Activated B cell treated with CpG ODN at 0.5 μM for 24 hours (primary cell): ENCODE data around the gene R3HDM1. TPM values are rescaled to one million over a fixed set of nuclear protein-coding genes. Genes with fewer than 3 reads are reported as not detected.

Experiments
- ATAC-seq: fragments of 200-7000 bp; cut with Tn5 transposase; one replicate; pipeline ENCODE4 v1.10.0; 2021; ENCODE audit warnings: low read depth, mild to moderate bottlenecking, moderate library complexity
- CTCF ChIA-PET: fragments of 350-600 bp; sonication (Branson Sonifier 250); formaldehyde crosslinking; loops from one replicate; lab custom pipeline; 2021; ENCODE audit warnings: antibody characterized with exemption; lab: Charles Lee
- POLR2A ChIA-PET: fragments of 350-600 bp; sonication (Branson Sonifier 250); formaldehyde crosslinking; loops from one replicate; lab custom pipeline; 2021; ENCODE audit warnings: antibody characterized with exemption; lab: Charles Lee
- DNase-seq: peaks from one replicate; pipeline ENCODE4 v3.0.0; 2022
- H3K27ac Mint-ChIP-seq: one replicate; pipeline ENCODE4 v1.8.0; 2020; ENCODE audit warnings: mixed read lengths
- H3K27me3 Mint-ChIP-seq: one replicate; pipeline ENCODE4 v1.8.0; 2021; ENCODE audit warnings: mixed read lengths
- H3K36me3 Mint-ChIP-seq: one replicate; pipeline ENCODE4 v1.8.0; 2021; ENCODE audit warnings: low read depth, mixed read lengths
- H3K4me1 Mint-ChIP-seq: one replicate; pipeline ENCODE4 v1.8.0; 2021; ENCODE audit warnings: mixed read lengths
- H3K4me3 Mint-ChIP-seq: one replicate; pipeline ENCODE4 v1.8.0; 2020; ENCODE audit warnings: mild to moderate bottlenecking, mixed read lengths
- H3K9me3 Mint-ChIP-seq: one replicate; pipeline ENCODE4 v1.8.0; 2020; ENCODE audit warnings: mixed read lengths
- CTCF ChIP-seq: fragments of 200-600 bp; IDR thresholded peaks from one replicate; pipeline ENCODE4 v1.8.0; 2022; ENCODE audit warnings: antibody characterized with exemption, mild to moderate bottlenecking
- intact Hi-C: fragments of 100-400 bp; cut with micrococcal nuclease; formaldehyde crosslinking; loops from one replicate; pipeline ENCODE4 v1.15.1; 2024
- total RNA-seq: library from RNA; stranded (reverse); gene quantifications from 2 replicates; pipeline ENCODE4 v1.2.3, GENCODE V29; 2022

Gene R3HDM1
- total RNA-seq, 1 donor from 2014 or later, result 49.8 TPM

- no peak overlapping the region for H3K4me3 Mint-ChIP-seq
- peaks cover 31% of the 10 kb centered on the region for H3K36me3 Mint-ChIP-seq
- DNase-seq (no peak), ATAC-seq (no peak)
- H3K27ac Mint-ChIP-seq, result no peak overlapping the region
- intact Hi-C loops, result no loop called here
- CTCF ChIA-PET, result interaction anchor here (0.6 kb wide), 1 partner anchor 25 kb away, joined by 3 read pairs; no protein-coding TSS in a partner anchor
- H3K9me3 Mint-ChIP-seq, result peaks cover under 1% of the 10 kb centered on the region
- no peaks in the 10 kb centered on the region for H3K27me3 Mint-ChIP-seq
- POLR2A ChIA-PET, result no interaction called here
- H3K4me1 Mint-ChIP-seq, result no peaks in the 10 kb centered on the region
- TF ChIP-seq CTCF, result no peak
Measured at GRCh38 chr2:135504811-135505210, 26.5 kb upstream of the R3HDM1 start.

GRCh38 chr2:135510577-135510976 is 20.7 kb upstream of the R3HDM1 start:
- ChIA-PET CTCF (no interaction called here), POLR2A (no interaction called here)
- H3K27ac Mint-ChIP-seq, result no peak overlapping the region
- H3K9me3 Mint-ChIP-seq, result peaks cover 4% of the 10 kb centered on the region
- H3K4me3 Mint-ChIP-seq, result no peak overlapping the region
- DNase-seq (no peak), ATAC-seq (no peak)
- no peaks in the 10 kb centered on the region for H3K27me3 Mint-ChIP-seq
- H3K4me1 Mint-ChIP-seq, result no peaks in the 10 kb centered on the region
- no peak for TF ChIP-seq CTCF
- H3K36me3 Mint-ChIP-seq, result peaks cover 3% of the 10 kb centered on the region
- intact Hi-C loops, result no loop called here

- Mint-ChIP-seq H3K4me1 (no peaks in the 10 kb centered on the region), H3K27ac (no peak overlapping the region), H3K9me3 (peaks cover 5% of the 10 kb centered on the region), H3K36me3 (peaks cover 3% of the 10 kb centered on the region), H3K27me3 (no peaks in the 10 kb centered on the region), H3K4me3 (no peak overlapping the region)
- ATAC-seq (no peak), DNase-seq (no peak)
- POLR2A ChIA-PET, result interaction anchor here (0.7 kb wide), 1 partner anchor 84 kb away, joined by 3 read pairs; no protein-coding TSS in a partner anchor
- no peak for TF ChIP-seq CTCF
- intact Hi-C loops, result no loop called here
- CTCF ChIA-PET, result no interaction called here
Measured at GRCh38 chr2:135512099-135512498, 19.2 kb upstream of the R3HDM1 start.

GRCh38 chr2:135525786-135526185 is 5.5 kb upstream of the R3HDM1 start:
- Mint-ChIP-seq H3K9me3 (no peaks in the 10 kb centered on the region), H3K4me3 (no peak overlapping the region), H3K27me3 (no peaks in the 10 kb centered on the region), H3K27ac (no peak overlapping the region), H3K36me3 (peaks cover 4% of the 10 kb centered on the region), H3K4me1 (peaks cover 3% of the 10 kb centered on the region)
- POLR2A ChIA-PET, result interaction anchor here (0.7 to 1.0 kb wide), 2 partner anchors 13 to 33 kb away, joined by 3 read pairs; no protein-coding TSS in a partner anchor
- intact Hi-C loops, result no loop called here
- no peak for DNase-seq
- TF ChIP-seq CTCF, result no peak
- no peak for ATAC-seq
- CTCF ChIA-PET, result interaction anchor here (0.6 kb wide), 1 partner anchor 105 kb away, joined by 3 read pairs; no protein-coding TSS in a partner anchor

GRCh38 chr2:135528006-135528405 is 3.3 kb upstream of the R3HDM1 start:
- TF ChIP-seq CTCF, result no peak
- intact Hi-C loops, result no loop called here
- H3K4me3 Mint-ChIP-seq, result no peak overlapping the region
- peaks cover 2% of the 10 kb centered on the region for H3K36me3 Mint-ChIP-seq
- no peaks in the 10 kb centered on the region for H3K9me3 Mint-ChIP-seq
- H3K4me1 Mint-ChIP-seq, result peaks cover 11% of the 10 kb centered on the region
- H3K27ac Mint-ChIP-seq, result no peak overlapping the region
- CTCF ChIA-PET, result no interaction called here
- ATAC-seq, result no peak
- no peak for DNase-seq
- POLR2A ChIA-PET, result no interaction called here
- no peaks in the 10 kb centered on the region for H3K27me3 Mint-ChIP-seq
